Measurements from ENCODE around the gene THSD4. TPM values are rescaled to one million over a fixed set of nuclear protein-coding genes. Genes with fewer than 3 reads are reported as not detected.

THSD4 gene
- total RNA-seq, 2 experiments from 2014 or later: not detected

- BruUV-seq (replicated peaks): no TSS peak
- POLR2A ChIA-PET: no interaction called here
- intact Hi-C loops (cut with micrococcal nuclease; ENCODE audit: unreplicated experiment): loop anchor here (10.0 kb wide), 1 partner anchor 212 kb away; no protein-coding TSS in a partner anchor
These were observed 541.2 kb downstream of the THSD4 start for GRCh38 chr15:71656425-71656824.

GRCh38 chr15:71657141-71657540 lies 541.9 kb downstream of the THSD4 start:
- ChIA-PET POLR2A (no interaction called here), CTCF (ENCODE audit: unreplicated experiment) (no interaction called here)
- intact Hi-C loops (cut with micrococcal nuclease; ENCODE audit: unreplicated experiment): loop anchor here (10.0 kb wide), 1 partner anchor 212 kb away; no protein-coding TSS in a partner anchor
- no peak overlapping the region for H3K4me2 ChIP-seq (ENCODE audit: low read length)
- H3K79me2 ChIP-seq (ENCODE audit: insufficient read depth, low read depth, low read length): no peaks in the 10 kb centered on the region
- no peaks in the 10 kb centered on the region for H4K20me1 ChIP-seq (ENCODE audit: insufficient read depth, low read length)
- no peaks in the 10 kb centered on the region for H3K9me3 ChIP-seq (ENCODE audit: low read length)
- DNase-seq (ENCODE audit: low spot score): no peak
- H3K27ac ChIP-seq (ENCODE audit: low read depth, low read length, poor library complexity, severe bottlenecking): no peak overlapping the region
- no peaks in the 10 kb centered on the region for H3K36me3 ChIP-seq (ENCODE audit: insufficient read depth, low read length)
- H3K4me1 ChIP-seq (ENCODE audit: insufficient read depth, low read length, poor library complexity, severe bottlenecking): no peaks in the 10 kb centered on the region
- no peak for TF ChIP-seq EZH2phosphoT487 (IDR thresholded peaks at IDR 0.05; ENCODE audit: borderline replicate concordance, low read depth, low read length)
- no peak for TF ChIP-seq CTCF (conservative IDR thresholded peaks at IDR 0.05; ENCODE audit: low read length)
- no TSS peak for BruUV-seq (replicated peaks)
- no peak overlapping the region for H3K4me3 ChIP-seq (ENCODE audit: low read depth, low read length, poor library complexity, severe bottlenecking)
- H3K9me2 ChIP-seq (ENCODE audit: insufficient read depth, low read length): no peaks in the 10 kb centered on the region
- no peak overlapping the region for H2AFZ ChIP-seq (ENCODE audit: low read length)

More at GRCh38 chr15:71656425-71656824, 541.2 kb downstream of the THSD4 start:
- TF ChIP-seq CTCF (conservative IDR thresholded peaks at IDR 0.05; ENCODE audit: low read length) (no peak), EZH2phosphoT487 (IDR thresholded peaks at IDR 0.05; ENCODE audit: borderline replicate concordance, low read depth, low read length) (no peak)
- Histone ChIP-seq H3K4me2 (ENCODE audit: low read length) (no peak overlapping the region), H3K4me3 (ENCODE audit: low read depth, low read length, poor library complexity, severe bottlenecking) (no peak overlapping the region), H3K9me2 (ENCODE audit: insufficient read depth, low read length) (no peaks in the 10 kb centered on the region), H3K36me3 (ENCODE audit: insufficient read depth, low read length) (no peaks in the 10 kb centered on the region), H3K79me2 (ENCODE audit: insufficient read depth, low read depth, low read length) (no peaks in the 10 kb centered on the region), H4K20me1 (ENCODE audit: insufficient read depth, low read length) (no peaks in the 10 kb centered on the region), H2AFZ (ENCODE audit: low read length) (no peak overlapping the region), H3K9me3 (ENCODE audit: low read length) (no peaks in the 10 kb centered on the region), H3K27ac (ENCODE audit: low read depth, low read length, poor library complexity, severe bottlenecking) (no peak overlapping the region), H3K4me1 (ENCODE audit: insufficient read depth, low read length, poor library complexity, severe bottlenecking) (no peaks in the 10 kb centered on the region)
- no peak for DNase-seq (ENCODE audit: low spot score)
- CTCF ChIA-PET (ENCODE audit: unreplicated experiment): no interaction called here

- Histone ChIP-seq H3K79me2 (ENCODE audit: insufficient read depth, low read depth, low read length) (no peaks in the 10 kb centered on the region), H3K27ac (ENCODE audit: low read depth, low read length, poor library complexity, severe bottlenecking) (no peak overlapping the region), H3K4me3 (ENCODE audit: low read depth, low read length, poor library complexity, severe bottlenecking) (no peak overlapping the region), H3K9me2 (ENCODE audit: insufficient read depth, low read length) (no peaks in the 10 kb centered on the region), H3K9me3 (ENCODE audit: low read length) (no peaks in the 10 kb centered on the region), H3K36me3 (ENCODE audit: insufficient read depth, low read length) (no peaks in the 10 kb centered on the region), H4K20me1 (ENCODE audit: insufficient read depth, low read length) (no peaks in the 10 kb centered on the region), H3K4me1 (ENCODE audit: insufficient read depth, low read length, poor library complexity, severe bottlenecking) (no peaks in the 10 kb centered on the region), H2AFZ (ENCODE audit: low read length) (no peak overlapping the region), H3K4me2 (ENCODE audit: low read length) (no peak overlapping the region)
- DNase-seq (ENCODE audit: low spot score): no peak
- CTCF ChIA-PET (ENCODE audit: unreplicated experiment): no interaction called here
- POLR2A ChIA-PET: no interaction called here
- BruUV-seq (replicated peaks): no TSS peak
- intact Hi-C loops (cut with micrococcal nuclease; ENCODE audit: unreplicated experiment): loop anchor here (10.0 kb wide), 1 partner anchor 213 kb away; no protein-coding TSS in a partner anchor
- TF ChIP-seq EZH2phosphoT487 (IDR thresholded peaks at IDR 0.05; ENCODE audit: borderline replicate concordance, low read depth, low read length): no peak
- TF ChIP-seq CTCF (conservative IDR thresholded peaks at IDR 0.05; ENCODE audit: low read length): no peak
These were observed 542.8 kb downstream of the THSD4 start for GRCh38 chr15:71658036-71658435.
